Stimulated activated CD4-positive, alpha-beta T cell treated with anti-CD3 and anti-CD28 coated beads, Interleukin-1b, Interleukin-23, amount 100 ng/mL, for 4 hours (primary cell): ENCODE results near the gene WRAP73.

ENCODE experiments used
- DNase-seq, 2 donors: peaks; one replicate each; pipeline ENCODE4 v3.0.0-alpha.2; 2020; ENCODE audit warnings: low read depth in 2 of 2

The WRAP73 gene

GRCh38 chr1:3650248-3651025 lies 534 bp upstream of the WRAP73 start:
- DNase-seq = no peak

- DNase-seq = no peak
Observed at GRCh38 chr1:3646596-3646995, 3.3 kb downstream of the WRAP73 start.

GRCh38 chr1:3645666-3646355 lies 4.1 kb downstream of the WRAP73 start:
- DNase-seq = no peak

DNA sequence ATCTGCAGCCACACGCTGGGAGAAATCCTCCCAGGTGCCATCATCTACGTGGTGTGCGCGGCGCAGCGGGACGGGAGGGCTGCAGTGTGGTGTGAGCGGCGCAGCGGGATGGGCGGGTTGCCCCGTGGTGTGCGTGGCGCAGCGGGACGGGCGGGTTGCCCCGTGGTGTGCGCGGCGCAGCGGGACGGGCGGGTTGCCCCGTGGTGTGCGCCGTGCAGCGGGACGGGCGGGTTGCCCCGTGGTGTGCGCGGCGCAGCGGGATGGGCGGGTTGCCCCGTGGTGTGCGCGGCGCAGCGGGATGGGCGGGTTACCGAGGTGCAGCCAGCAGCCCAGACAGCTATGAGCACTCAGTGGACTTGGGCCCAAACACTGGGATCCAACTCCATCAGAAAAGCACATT lies 4.7 kb downstream of the WRAP73 start:
- DNase-seq = no peak

GRCh38 chr1:3644273-3644672 lies 5.6 kb downstream of the WRAP73 start:
- DNase-seq = no peak

GRCh38 chr1:3642919-3643675 lies 6.8 kb downstream of the WRAP73 start:
- DNase-seq = no peak

- no peak for DNase-seq
Observed at GRCh38 chr1:3641816-3642215, 8.1 kb downstream of the WRAP73 start.

DNA sequence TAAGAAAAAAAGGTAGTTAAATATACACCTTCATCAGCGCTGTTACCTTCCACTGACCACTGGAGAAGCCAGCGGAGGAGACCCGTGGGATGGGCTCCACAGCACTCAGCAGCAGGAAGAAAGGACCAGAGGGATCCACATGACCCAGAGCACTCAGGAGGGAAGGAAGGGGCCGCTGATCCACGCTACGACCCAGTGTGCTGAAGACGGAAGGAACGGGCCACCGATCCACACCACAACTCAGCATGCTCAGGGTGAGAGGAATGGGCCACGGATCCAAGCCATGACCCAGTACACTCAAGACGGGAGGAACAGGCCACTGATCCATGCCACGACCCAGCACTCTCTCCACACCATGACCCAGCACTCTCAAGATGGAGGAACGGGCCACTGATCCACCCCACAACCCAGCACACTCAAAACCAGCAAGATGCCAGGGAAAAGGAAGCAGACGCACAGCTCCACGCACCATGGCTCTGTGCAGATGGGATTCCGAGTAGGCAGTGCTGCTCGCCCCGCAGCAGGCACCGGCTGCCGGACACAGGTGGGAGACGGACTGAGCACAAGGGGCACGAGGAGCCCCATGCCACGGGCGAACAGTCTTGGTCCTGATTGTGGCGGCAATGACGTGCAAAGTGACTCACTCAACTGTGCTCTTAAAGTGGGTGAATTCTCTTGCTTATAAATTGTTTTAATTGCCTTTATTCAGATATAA lies 8.7 kb downstream of the WRAP73 start:
- DNase-seq = no peak

DNA sequence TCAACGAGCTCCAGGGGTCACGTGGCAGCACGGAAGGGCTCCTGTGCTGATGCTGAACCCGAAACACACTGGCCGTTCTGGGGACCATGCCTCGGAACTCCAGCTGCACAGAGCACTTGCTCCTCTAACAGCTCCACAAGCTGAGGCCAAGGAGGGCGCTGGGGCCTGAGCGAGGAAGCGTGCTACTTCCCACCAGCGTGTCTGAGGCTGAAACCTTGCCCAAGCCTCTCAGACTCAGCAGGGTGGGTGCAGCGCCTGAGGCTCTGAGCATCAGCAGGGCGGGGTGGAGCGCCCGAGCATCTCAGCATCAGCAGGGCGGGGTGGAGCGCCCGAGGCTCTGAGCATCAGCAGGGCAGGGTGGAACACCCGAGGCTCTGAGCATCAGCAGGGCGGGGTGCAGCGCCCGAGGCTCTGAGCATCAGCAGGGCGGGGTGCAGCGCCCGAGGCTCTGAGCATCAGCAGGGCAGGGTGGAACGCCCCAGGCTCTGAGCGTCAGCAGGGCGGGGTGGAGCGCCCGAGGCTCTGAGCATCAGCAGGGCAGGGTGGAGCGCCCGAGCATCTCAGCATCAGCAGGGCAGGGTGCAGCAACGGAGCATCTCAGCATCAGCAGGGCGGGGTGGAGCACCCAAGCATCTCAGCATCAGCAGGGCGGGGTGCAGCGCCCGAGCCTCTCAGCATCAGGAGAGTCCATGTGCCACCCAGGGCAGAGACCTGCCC lies 9.6 kb downstream of the WRAP73 start:
- DNase-seq = no peak

- DNase-seq = no peak
Observed at GRCh38 chr1:3639397-3639911, 10.4 kb downstream of the WRAP73 start.

- no peak for DNase-seq
Observed at GRCh38 chr1:3638676-3639075, 11.2 kb downstream of the WRAP73 start.

GRCh38 chr1:3638027-3638426 lies 11.9 kb downstream of the WRAP73 start:
- DNase-seq = no peak

DNA sequence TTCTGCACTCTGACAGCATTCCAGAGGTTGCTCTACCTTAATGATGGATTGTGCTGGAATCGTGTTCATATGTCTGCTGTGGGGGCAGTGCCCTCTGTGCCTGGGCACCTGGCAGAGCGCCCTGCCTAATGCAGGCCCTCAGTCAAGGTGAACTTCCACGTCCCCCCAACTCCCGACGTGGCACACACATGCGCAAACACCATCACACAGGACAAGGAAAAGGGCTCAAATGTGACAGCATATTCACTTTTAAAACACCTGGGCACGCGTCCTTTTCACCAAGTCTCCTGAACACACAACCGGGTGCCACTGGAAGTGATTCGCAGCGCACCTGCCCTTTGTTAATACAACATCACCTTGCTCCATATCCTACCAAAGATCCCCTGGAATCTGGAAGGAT lies 13.4 kb downstream of the WRAP73 start:
- DNase-seq = no peak

DNA sequence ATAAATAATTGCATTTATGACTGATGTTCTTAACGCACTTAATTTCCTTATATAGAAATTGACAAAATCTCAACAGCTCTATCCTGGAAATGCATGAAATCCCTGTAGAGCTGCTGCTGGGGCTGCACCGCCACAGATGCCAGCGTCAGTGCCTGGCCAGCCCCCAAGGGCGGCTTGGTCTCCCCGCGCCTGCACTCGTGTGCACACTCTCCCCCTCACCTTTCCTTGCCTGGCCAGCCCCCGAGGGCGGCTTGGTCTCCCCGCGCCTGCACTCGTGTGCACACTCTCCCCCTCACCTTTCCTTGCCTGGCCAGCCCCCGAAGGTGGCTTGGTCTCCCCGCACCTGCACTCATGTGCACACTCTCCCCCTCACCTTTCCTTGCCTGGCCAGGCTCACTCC lies 13.8 kb downstream of the WRAP73 start:
- no peak for DNase-seq

- no peak for DNase-seq
Observed at GRCh38 chr1:3634059-3634800, 15.7 kb downstream of the WRAP73 start.

GRCh38 chr1:3633344-3634058 lies 16.4 kb downstream of the WRAP73 start:
- no peak for DNase-seq

DNA sequence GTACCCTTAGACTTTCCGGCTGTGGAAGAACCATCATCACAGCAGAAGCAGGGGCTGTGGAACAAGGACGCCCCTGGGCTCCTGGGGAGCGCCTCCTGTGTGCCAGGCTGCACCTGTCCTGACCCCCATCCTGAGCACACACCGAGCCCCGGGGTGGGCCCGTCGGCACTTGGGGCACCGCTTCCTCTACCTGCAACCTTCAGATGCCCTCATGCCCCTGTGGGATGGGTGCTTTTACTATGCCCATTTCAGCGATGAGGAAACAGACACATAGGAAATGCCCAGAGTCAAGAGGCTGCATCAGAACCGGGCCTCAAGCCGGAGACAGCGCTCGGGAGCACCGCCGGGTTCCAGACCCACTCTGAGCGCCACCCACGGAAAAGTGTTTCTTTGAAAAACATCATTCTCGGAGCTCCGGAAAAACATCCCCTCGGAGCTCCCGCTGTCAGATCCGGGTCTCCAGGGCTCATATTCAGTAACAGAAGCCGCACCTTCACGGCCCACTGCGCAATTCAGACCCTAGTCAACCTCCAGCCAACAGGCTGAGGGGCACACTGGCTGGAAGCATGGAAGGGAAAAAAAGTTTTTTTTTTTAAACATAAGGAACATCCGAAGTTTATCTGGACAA lies 17.1 kb downstream of the WRAP73 start:
- DNase-seq = no peak

DNA sequence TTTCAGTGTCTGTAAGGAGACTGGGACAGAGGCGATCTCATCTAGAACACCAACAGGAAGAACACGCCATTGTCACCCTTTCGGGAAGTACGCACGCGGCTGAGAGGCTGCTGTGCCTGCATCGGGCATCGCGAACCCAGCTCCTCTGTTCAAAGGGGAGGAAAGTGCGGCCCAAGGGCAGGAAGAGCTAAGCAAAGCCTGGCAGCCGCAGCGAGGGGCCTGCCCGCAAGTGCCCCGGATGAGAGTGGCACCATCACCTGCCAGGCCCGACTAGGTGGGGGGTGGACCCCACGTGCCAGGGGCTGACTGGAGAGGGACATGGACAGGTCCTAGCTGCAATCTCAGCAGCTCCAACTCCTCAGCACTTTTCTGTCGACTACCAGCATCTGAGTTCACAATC lies 17.6 kb downstream of the WRAP73 start:
- no peak for DNase-seq
